Erythroblast (primary cell): Measurements from ENCODE around the gene DIPK1B.

Experiments used
- DNase-seq, 2 experiments: peaks; one replicate each; lab custom pipeline; 2025; lab: John Stamatoyannopoulos, UW
- GATA1 ChIP-seq: IDR thresholded peaks from 2 replicates; pipeline ENCODE4 v1.6.1; 2011; ENCODE audit warnings: low read depth, mild to moderate bottlenecking, control low read depth, low read length, moderate library complexity
- POLR2A ChIP-seq: IDR thresholded peaks from 2 replicates; pipeline ENCODE4 v1.6.1; 2011; ENCODE audit warnings: mild to moderate bottlenecking, low read length

Gene DIPK1B

DNA sequence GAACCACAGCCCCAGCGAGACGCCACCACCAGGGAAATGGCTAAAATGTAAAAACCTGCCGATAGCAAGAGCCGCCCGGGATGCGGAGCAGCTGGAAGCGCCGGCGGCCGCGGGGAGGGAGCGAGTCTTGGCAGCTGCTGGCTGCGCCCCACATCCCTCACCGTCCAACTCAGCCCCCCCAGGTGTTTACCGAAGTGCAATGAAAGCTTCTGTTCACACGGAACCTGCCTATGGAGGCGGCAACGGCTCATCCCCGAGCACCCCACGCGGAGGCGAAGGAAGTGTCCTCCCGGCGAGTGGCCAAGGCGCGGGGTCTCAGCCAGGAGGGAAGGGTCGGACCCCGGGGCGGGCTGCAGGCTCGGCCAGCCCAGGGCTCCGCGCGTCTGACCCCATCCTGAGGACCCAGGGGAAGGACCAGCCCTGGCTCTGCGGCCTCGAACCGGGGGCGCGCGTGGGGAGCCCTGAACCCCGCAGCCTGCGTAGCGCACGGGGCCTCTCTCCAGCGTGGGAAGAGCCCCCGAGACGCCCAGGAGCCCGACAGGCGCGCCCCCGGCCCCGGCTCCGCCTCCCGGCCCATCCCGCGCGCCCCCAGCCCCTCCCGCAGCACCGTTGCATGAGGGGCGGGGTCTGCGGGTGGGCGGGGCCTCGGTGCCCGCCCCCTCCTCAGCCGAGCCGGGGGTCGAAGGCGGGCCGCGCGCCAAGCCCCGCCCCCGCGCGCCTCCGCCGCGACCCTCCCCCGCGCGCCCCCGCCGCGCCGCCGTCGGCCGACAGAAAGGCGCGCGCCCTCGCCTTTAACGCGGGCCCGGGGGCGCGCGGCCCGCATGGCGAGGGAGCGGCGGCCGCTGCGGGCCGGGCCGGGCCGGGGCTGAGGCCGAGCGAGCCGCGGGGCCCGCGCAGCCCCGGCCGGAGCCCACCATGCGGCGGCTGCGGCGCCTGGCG is at the start of gene DIPK1B:
Gene DIPK1B (plus strand): TSS at position 822 of the 939 bp plus-strand sequence. CDS start 94 bp downstream, at position 916.
- TF ChIP-seq POLR2A = no peak
- TF ChIP-seq GATA1 = no peak
- DNase-seq = no peak

- peak; percentile 68 for TF ChIP-seq POLR2A
- TF ChIP-seq GATA1 = no peak
- DNase-seq = peak; percentile 54 to 56
Observed at GRCh38 chr9:136662656-136663581, 49.5 kb upstream of the DIPK1B start, which contains the start of gene EGFL7. EGFL7 (plus strand) TSS chr9:136662916; CDS start chr9:136668283, 5,367 bp downstream.

- TF ChIP-seq POLR2A = no peak
- TF ChIP-seq GATA1 = no peak
- no peak for DNase-seq
Observed at GRCh38 chr9:136664000-136664915, 48.1 kb upstream of the DIPK1B start.

- DNase-seq = peak; percentile 56 to 57
- TF ChIP-seq POLR2A (peak; percentile 42), GATA1 (no peak)
Observed at GRCh38 chr9:136665111-136665703, 47.2 kb upstream of the DIPK1B start.

DNA sequence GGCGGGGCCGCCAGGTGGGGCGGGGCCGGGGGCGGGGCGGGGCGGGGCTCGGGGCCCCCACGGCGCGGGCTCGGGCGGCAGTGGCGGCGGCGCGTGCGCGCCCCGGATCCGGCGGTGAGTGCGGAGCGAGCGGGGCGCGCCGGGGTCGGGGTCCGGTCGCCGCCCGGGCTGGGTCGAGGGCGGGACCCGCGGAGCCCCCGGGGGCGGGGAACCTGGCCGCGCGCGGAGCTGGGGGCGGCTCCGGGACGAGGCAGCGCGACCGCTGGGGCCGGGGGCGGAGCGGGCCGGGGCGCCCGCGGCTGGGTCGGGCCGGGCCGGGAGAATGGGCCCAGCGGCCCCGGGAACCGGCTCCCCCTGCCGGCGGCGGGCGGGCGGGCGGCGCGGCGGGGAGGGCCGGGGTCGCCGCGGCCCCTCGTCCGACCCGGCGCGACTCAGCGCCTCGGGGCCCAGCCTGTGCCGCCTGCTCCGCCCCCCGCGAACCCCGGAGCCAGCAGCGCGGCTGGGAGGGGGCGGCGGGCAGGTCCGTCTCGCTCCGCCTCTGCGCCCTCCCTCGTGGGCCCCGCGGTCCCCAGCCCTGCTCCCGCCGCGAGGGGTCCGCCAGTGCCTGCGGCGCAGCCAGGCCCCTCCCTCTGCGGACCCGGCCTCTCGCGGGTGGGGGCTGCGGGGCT is 46.5 kb upstream of the DIPK1B start:
- no peak for DNase-seq
- no peak for TF ChIP-seq GATA1
- no peak for TF ChIP-seq POLR2A

DNA sequence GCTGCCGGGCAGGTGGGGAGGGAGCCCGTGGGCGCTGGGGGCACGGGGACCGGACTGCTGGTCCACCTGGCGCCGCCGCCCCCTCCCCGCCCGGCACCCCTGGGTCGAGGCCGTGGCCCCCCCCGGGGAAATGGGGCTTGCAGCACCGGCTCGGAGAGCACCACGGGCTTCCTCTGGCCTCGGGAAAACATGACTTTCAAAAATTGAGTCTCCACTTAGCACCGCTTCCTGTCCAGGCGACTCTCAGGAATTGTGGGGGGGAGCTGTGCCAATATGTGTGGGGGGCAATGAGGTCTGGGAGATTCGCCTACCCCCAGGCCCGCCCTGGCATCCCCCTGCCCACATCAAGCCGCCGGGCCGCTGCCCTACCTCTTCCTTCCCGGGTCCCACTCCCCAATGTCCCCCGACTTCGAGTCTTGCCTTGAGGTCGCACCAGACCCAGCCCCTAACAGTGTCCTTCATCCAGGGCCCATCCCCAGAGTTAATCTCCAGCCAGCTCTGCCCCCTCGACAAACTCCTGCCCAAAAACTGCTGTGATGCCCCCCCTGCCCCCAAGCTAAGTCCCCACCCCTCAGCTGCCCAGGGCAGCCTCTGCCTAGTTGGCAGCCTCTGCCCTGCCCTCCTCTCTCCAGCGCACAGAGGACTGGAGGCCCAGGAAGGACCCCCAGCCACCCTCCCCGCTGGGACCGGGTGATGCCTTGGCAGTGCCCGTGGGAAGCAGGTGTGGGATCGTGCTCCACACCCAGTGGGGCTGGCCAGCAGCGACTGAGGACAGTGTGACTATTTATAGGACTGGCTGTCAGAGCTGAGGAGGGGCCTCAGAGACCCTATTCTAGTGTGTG is 45.8 kb upstream of the DIPK1B start:
- TF ChIP-seq GATA1 = no peak
- no peak for TF ChIP-seq POLR2A

DNA sequence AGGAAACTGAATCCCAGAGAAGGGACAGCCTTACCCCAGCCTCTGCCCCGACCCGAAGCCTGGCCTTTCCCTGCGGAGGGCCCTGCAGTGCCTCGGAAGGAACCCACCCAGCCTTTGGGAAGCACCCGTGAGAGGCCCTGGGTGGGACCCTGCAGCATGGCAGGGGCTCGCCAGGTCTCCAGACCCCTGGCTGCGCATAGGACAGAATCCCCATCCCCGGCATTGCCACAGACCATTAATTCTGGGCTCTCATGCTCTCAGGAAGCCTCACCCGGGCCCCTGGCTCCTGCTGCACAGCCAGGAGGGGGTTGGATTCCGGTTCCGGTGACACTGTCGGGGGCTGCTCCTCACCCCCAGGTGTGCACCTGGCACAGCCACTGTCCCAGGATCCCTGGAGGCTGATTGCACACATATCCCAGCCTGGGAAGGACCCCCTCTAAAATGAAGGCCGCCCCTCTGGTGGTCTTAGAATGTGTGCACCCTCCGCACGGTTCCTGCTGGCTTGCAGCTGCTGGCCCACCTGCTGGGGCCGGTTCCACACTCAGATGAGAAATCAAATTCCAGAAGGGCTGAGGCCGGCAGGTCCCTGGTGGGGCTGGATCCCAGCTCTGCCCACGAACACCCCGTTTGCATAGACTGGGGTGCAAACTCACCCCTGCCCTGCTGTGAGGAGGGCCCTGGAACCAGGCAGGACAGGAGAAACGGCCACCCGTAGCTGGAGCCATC is 45.0 kb upstream of the DIPK1B start:
- no peak for DNase-seq
- TF ChIP-seq GATA1 = no peak
- no peak for TF ChIP-seq POLR2A

More for the DNA sequence above, 45.8 kb upstream of the DIPK1B start:
- DNase-seq = no peak

- TF ChIP-seq GATA1 = no peak
- TF ChIP-seq POLR2A = peak; percentile 26
- DNase-seq = no peak
Observed at GRCh38 chr9:136667940-136668760, 44.2 kb upstream of the DIPK1B start.

- no peak for TF ChIP-seq POLR2A
- no peak for TF ChIP-seq GATA1
- no peak for DNase-seq
Observed at GRCh38 chr9:136668983-136669790, 43.2 kb upstream of the DIPK1B start.
